IPS DF 4.7 (cell line): ENCODE measurements around the gene ELF1.
A peak's percentile ranks its signal among the peaks of the same experiment; 100 is the strongest.

Source experiments
- DNase-seq: peaks from one replicate; pipeline ENCODE4 v3.0.0-alpha.2; 2013; ENCODE audit warnings: low spot score; ENCODE audit errors: extremely low read depth

ELF1 gene

GRCh38 chr13:41006978-41007743 lies 12.0 kb downstream of the ELF1 start:
- DNase-seq, result no peak

- no peak for DNase-seq
Observed at GRCh38 chr13:41006306-41006705, 12.8 kb downstream of the ELF1 start.

DNA sequence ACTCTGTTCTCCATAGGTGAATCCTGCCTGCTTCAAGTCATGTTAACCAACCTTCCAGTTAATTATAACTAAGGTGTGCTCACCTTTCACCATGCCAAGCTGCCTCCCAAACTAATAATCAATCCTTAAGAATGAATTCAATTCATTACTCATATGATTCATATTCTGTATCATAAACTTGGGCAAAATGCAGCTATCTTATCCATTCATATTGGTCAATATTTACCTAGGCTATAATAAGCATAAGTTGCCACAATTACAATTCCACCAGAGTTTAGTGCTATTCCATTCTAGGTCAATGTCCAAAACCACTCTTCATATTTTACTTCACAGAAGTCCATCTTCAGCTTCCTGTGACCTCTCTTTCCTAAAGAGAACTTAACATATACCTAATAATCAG lies 13.4 kb downstream of the ELF1 start:
- DNase-seq, result no peak

- DNase-seq, result no peak
Observed at GRCh38 chr13:41004875-41005693, 14.0 kb downstream of the ELF1 start.

GRCh38 chr13:41002606-41003005 lies 16.5 kb downstream of the ELF1 start:
- no peak for DNase-seq

GRCh38 chr13:41001695-41002094 lies 17.4 kb downstream of the ELF1 start:
- DNase-seq, result no peak

DNA sequence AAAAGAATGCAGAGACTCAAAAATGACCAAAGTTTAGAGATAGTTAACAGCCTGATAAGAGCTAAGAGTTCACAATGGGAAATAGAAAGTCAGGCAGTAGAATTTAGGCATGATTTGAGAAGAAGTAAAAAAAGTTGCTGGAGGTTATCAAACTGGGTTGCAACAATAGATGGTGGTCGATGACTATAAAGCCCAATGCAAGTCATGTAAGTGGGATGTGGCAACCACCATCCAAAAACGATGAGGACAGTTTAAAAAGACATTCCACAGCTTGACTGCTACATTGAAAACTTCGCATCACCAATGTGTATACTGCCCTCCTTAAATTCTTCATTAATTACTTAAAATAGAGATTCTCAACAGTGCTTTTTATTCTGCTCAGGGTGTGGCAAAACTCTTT lies 19.7 kb downstream of the ELF1 start:
- no peak for DNase-seq

- DNase-seq, result no peak
Observed at GRCh38 chr13:40996426-40997092, 22.6 kb downstream of the ELF1 start.

GRCh38 chr13:40995997-40996396 lies 23.1 kb downstream of the ELF1 start:
- DNase-seq, result no peak

DNA sequence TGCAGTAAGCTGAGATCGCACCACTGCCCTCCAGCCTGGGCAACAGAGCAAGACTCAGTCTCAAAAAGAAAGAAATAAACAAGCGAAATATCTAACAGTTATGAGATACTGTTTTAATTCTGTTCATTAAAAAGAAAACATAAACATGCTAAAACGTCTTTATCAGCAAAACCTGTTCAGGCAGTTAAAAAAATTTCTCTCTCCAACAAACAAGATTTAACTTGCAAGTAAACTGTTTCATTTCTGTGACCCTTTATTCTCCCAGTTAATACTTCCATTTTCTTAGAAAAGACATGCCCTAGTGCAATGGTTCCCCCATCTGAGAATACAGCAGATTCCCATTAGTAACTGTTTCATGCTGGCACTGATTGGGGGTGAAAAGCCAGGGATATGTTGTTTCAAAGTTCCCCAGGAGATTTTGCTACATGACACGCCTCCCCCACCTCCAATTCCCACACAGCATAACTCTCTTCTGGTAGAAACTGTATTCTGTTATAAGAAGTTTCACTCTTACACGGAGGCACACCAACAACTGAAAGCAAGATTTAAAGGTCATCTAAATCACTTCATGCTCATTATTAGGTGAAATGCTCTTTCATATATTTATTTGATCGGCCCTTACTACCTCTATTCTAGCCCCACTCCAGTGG lies 24.4 kb downstream of the ELF1 start:
- no peak for DNase-seq

GRCh38 chr13:40993987-40994386 lies 25.1 kb downstream of the ELF1 start:
- peak; percentile 56 for DNase-seq

DNA sequence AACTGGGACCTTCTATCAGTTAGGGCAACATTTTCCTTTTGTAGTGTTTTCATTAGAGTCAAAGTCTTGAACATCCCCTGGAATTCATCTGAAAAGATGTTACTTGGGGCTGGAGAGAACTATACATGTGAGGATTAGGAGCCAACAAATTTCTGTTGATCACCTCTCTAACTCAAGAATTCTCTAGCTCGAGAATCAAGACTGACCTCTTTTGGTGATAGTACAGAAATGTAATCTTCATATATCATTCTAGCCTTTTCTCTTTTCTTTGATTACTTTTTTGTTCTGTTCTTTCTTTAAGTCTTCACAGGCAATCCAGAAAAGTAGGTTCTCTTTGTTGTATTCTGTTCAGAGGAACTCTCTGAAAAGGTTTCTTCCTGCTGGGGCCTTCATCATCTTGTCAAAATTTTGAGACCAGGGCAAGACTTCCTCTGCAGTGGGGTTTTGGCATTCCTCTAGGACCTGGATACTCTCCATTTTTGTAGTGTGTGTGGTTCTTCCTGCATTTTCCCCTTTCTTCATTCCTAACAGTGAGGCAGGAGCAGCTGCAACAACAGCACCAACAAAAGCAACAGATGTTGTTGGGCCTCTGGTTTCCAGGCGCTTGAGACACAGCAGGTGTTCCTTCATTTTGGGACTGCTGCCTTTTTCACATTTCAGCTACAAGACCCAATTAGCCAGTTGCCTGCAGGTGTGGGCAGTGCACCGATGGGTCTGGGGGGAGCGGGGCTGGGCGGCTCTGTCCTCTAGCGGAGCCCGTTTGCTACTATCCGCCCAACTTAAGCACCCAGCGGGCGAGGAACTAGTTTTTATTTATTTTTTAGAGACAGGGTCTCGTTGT lies 26.2 kb downstream of the ELF1 start:
- DNase-seq, result no peak

DNA sequence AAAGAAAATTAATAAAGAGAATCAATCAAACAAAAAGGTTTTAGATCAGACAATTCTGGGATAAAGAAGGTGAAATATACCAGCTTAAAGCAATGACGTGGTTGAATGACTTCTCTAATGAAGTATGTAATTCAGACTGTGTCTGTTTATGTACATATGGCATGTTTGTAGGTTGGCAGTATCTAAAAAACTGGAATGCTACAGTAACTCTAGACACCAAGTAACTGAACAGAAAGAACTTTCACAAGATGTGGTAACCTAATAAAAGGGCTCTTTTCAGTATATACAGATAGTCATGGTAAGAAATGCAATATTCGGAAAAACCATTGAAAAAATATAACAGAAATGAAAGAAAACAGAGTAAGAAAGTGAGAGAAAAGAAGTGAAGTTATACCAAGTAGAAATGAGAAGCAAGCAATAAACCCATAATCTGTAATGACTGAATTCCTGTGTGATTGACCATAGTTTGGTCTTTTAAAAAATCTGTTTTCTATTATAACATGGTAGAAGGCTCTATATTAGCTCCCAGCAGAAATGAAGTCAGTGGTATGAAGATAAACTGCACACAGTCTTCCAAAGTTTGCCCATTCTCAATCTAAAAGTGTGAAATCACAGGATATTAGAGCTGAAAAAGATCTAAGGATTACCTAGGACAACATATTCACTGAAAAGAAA lies 31.4 kb downstream of the ELF1 start:
- no peak for DNase-seq

GRCh38 chr13:40986101-40986856 lies 32.8 kb downstream of the ELF1 start:
- no peak for DNase-seq

- DNase-seq, result no peak
Observed at GRCh38 chr13:40985381-40986100, 33.6 kb downstream of the ELF1 start.

DNA sequence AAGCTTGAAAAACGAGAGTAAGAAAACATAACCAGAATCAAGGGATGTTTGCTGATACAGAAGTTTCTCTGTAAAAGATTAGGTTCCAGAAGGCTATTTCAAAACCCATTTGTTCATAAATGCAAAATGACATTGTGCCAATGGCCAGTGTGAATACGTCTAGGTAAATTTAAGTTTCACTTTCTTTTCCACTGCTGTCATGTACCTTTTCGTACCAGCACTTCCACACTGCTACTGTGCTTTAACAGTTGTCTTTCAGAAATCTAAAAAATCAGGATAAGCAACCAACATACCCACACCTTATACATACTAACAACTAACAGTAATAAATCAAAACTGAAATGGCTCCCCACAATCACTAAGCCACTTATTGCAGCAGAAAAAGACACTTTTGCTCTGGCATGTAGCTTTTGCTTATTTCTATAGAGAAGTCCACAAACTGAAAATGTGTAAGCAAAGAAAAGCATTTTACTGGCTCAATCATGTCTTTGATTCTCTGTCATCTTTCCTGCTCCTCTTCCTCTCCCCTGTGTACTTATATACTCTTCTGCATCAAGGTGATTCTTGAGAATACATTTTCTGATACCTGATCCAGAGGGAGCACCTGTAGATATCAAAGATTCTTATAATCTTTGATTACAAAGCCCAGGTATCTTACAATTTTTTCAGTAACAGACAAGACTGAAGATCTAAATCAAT lies 34.3 kb downstream of the ELF1 start:
- no peak for DNase-seq

GRCh38 chr13:40983725-40984667 lies 35.1 kb downstream of the ELF1 start:
- DNase-seq, result no peak
